ENCODE measurements around the gene IFNA14.
"Not testable (repeated sequence)": the region's sequence is repeated elsewhere in the genome, so short reads cannot be mapped to it uniquely, and the experiment has no call there.

Gene IFNA14

DNA sequence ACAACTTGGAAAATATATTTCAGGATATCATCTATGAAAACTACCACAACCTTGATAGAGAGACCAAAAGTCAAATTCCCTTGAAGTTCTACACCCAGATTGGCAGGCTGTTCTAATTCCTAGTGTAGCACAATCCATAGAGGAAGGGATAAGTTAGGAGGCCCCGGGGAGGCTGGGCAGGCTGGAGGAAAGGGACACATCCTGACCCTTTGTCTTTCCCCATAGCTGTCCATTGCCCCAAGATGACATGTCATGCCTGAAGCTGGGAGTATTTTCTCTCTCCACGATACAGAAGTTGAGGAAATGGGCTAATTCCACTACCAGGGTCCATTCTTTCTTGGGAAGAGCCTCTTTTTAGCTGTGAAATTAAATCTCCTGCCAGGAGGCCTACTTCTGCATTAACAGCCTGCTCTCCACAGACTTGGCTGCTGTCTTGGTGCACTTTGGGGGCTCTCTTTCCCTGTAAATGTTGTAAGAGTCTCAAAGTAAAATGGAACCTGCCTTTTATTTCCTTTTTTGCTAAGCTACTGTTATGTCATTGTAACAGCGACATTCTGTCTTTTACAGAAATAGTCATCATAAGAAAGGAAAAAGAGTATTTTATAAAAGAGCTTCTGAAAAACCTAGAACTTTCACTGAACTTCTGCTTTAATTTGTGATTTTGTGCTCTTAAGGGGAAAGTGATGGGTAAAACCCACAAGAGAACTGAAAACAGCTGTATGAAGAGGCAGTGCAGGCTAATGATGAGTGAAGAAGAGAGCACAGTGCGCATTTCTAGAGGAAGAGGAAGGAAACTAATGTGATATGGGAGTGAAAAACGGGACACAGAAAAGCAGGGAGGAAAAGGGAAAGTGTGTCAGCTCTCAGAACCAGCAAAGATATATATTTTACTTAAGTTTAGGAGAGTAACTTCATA lies 26.1 kb downstream of the IFNA14 start:
- not testable (repeated sequence) for DNase-seq

DNA sequence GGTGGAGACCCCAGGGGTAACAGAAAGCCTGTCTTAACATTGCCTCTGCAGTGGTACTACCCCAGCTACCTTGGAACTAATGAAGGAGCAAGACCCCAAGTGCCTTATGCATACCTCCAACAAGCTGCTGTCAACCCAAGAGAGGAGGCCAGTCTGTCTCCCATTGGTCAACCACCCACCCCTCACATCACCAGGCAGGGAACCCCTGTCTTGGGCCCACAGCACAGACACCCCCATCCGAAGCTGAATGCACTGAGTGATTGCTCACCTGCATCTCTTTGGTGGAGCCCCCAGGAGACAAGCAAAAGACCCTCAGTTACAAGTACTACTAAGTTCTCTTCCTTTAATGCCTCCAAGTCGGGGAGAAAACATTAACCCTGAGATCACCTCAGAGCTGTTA lies 27.6 kb downstream of the IFNA14 start:
- DNase-seq = not testable (repeated sequence)

DNA sequence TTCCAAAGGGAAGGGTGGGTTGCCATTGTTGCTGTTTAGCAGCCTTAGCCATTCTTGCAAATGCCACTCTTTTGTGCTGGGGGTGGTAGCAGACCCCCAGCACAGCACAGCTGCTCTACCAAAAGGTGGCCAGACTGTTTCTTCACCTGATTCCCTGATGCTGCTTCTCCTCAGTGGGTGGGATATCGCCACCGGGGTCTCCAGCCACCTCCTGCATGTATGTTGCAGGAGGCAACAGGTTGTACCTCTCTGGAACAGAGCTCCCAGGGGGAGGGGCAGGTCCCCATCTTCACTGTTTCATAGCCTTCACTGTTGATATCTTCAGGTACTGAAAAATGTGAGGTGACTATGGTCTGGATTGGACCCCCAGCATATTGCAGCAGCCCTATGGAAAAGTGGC lies 29.0 kb downstream of the IFNA14 start:
- not testable (repeated sequence) for DNase-seq

DNA sequence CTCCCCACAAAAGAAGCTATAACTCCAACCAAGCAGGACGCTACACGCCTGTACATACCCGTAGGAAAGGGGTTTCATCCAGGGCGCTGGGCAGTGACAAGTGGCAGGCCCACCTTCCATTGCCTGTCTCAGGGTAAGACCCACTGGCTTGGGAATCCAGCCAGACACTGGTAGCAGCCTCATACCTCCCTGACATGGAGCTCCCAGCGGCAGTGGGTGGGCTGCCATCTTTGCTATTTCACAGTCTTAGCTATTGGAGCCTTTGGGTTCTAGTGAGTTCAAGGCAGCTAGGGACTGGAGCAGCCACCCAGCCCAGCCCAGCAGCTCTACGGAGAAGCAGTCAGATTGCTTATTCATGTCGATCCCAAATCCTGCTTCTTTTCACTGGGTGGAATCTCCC lies 29.5 kb downstream of the IFNA14 start:
- DNase-seq = no peak

DNA sequence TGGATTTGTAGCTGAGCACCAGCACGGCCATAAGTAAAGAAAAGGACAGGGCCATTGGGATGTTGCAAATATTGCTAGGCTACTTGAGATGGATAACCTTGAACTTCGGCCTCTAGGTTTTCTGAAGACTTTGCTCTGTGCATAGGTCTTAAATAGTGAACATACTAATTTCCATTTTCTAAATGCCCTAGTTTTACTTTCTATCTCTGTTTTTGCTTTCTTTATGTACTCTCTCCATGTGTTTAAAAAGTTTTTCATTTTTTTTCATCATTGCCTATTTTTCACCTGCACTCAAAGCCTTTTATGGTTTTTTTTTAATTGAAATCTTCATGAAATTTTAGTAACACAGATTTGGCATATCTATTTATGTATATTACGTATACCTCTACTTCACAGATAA lies 32.8 kb downstream of the IFNA14 start, which contains the start of gene IFNA10:
Gene IFNA10 (minus strand): TSS at position 101 of the 400 bp plus-strand sequence. CDS start 46 bp downstream, at position 55.
- not testable (repeated sequence) for DNase-seq

DNA sequence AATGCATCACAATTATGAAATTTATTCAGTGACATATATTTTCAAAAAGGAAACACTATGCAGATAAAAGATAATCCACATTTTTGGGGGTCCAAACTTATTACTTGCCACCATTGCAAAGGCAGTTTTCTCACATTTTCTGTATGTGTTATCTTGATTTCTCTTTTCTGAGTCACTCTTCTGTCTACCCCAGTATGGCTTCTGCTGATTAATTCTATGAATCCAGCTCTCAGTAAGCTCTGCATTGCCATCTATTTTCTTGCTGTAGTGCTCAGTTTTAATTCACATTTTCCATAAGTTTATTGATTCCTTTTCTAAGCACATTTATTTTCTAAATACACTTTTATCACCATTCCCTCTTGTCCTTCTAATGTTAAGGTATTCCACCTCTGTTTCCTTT lies 34.6 kb downstream of the IFNA14 start:
- no peak for DNase-seq

DNA sequence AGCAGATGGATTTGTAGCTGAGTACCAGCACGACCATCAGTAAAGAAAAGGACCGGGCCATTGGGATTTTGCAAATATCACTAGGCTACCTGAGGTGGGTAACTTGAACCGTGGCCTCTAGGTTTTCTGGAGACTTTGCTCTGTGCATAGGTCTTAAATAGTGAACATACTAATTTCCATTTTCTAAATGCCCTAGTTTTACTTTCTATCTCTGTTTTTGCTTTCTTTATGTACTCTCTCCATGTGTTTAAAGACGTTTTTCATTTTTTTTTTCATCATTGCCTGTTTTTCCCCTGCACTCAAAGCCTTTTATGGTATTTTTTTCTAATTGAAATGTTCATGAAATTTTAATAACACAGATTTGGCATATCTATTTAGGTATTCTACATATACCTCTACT lies 37.7 kb downstream of the IFNA14 start, which contains the start of gene IFNA7:
Gene IFNA7 (minus strand): TSS at position 101 of the 400 bp plus-strand sequence. CDS start 40 bp downstream, at position 61.
- DNase-seq = not testable (repeated sequence)

DNA sequence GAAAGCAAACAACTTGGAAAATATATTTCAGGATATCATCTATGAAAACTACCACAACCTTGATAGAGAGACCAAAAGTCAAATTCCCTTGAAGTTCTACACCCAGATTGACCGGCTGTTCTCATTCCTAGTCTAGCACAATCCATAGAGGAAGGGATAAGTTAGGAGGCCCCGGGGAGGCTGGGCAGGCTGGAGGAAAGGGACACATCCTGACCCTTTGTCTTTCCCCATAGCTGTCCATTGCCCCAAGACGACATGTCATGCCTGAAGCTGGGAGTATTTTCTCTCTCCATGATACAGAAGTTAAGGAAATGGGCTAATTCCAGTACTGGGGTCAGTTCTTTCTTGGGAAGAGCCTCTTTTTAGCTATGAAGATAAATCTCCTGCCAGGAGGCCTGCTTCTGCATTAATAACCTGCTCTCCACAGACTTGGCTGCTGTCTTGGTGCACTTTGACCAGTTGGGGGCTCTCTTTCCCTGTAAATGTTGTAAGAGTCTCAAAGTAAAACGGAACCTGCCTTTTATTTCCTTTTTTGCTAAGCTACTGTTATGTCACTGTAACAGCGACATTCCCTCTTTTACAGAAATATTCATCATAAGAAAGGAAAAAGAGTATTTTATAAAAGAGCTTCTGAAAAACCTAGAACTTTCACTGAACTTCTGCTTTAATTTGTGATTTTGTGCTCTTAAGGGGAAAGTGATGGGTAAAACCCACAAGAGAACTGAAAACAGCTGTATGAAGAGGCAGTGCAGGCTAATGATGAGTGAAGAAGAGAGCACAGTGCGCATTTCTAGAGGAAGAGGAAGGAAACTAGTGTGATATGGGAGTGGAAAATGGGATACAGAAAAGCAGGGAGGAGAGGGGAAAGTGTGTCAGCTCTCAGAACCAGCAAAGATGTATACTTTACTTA lies 44.7 kb downstream of the IFNA14 start:
- DNase-seq = peak; percentile 40 to 46
